IMR-90 (cell line): ENCODE results near the gene CT47C1. TPM values are rescaled to one million over a fixed set of nuclear protein-coding genes. Genes with fewer than 3 reads are reported as not detected.

Experiments
- ATAC-seq: fragments of 200-7000 bp; cut with Tn5 transposase; 2 replicates; pipeline ENCODE4 v1.9.1; 2020; ENCODE audit warnings: low read depth, mild to moderate bottlenecking, moderate library complexity
- BruUV-seq: library from RNA; stranded (reverse); fragments of 400-500 nt; replicated peaks from 2 replicates; lab custom pipeline; 2021; lab: Mats Ljungman, UMichigan
- CTCF ChIA-PET: fragments of 300-600 bp; formaldehyde crosslinking; extraction: SDS; loops from one replicate; lab custom pipeline; 2021; ENCODE audit warnings: antibody characterized with exemption; lab: Yijun Ruan, JAX
- POLR2A ChIA-PET: fragments of 300-600 bp; sonication (Branson Sonifier 250); formaldehyde crosslinking; loops from one replicate; lab custom pipeline; 2022; ENCODE audit warnings: antibody characterized with exemption; ENCODE audit not compliant: unreplicated experiment; lab: Charles Lee
- DNase-seq: peaks from one replicate; pipeline ENCODE4 v3.0.0; 2013
- H2AFZ ChIP-seq: replicated peaks from 2 replicates; pipeline ENCODE3; 2013; ENCODE audit warnings: low read length, mild to moderate bottlenecking; ENCODE audit not compliant: poor library complexity
- H2AK5ac ChIP-seq: 2 replicates; pipeline ENCODE4 v1.6.1; 2013; ENCODE audit warnings: low read depth, low read length, inconsistent platforms
- H2AK9ac ChIP-seq: replicated peaks from 2 replicates; pipeline ENCODE3; 2013; ENCODE audit warnings: mild to moderate bottlenecking, low read depth, low read length, moderate library complexity; ENCODE audit not compliant: poor library complexity
- H2BK120ac ChIP-seq: 2 replicates; pipeline ENCODE4 v1.6.1; 2013; ENCODE audit warnings: low read depth, low read length, inconsistent platforms
- H2BK15ac ChIP-seq: 3 replicates; pipeline ENCODE4 v1.6.1; 2013; ENCODE audit warnings: low read depth, low read length, inconsistent platforms
- H2BK20ac ChIP-seq: 2 replicates; pipeline ENCODE4 v1.6.1; 2013; ENCODE audit warnings: low read depth, mild to moderate bottlenecking, inconsistent platforms, low read length, moderate library complexity
- H2BK5ac ChIP-seq: 2 replicates; pipeline ENCODE4 v1.6.1; 2013; ENCODE audit warnings: mild to moderate bottlenecking, low read depth, low read length, inconsistent platforms; ENCODE audit not compliant: poor library complexity, severe bottlenecking
- H3K14ac ChIP-seq: replicated peaks from 2 replicates; pipeline ENCODE4 v1.6.1; 2013; ENCODE audit warnings: low read depth, low read length, inconsistent platforms
- H3K18ac ChIP-seq: 2 replicates; pipeline ENCODE4 v1.6.1; 2013; ENCODE audit warnings: low read depth, low read length, control low read depth
- H3K23ac ChIP-seq: 2 replicates; pipeline ENCODE4 v1.6.1; 2013; ENCODE audit warnings: low read depth, low read length, inconsistent platforms
- H3K27ac ChIP-seq: 2 replicates; pipeline ENCODE4 v1.5.1; 2013; ENCODE audit warnings: mild to moderate bottlenecking, control low read depth, low read length; ENCODE audit not compliant: insufficient read depth
- H3K27me3 ChIP-seq: 2 replicates; pipeline ENCODE4 v1.6.1; 2013; ENCODE audit warnings: low read length; ENCODE audit not compliant: control insufficient read depth, insufficient read depth
- H3K36me3 ChIP-seq: 2 replicates; pipeline ENCODE4 v1.6.1; 2013; ENCODE audit warnings: low read length, mixed read lengths; ENCODE audit not compliant: control insufficient read depth, insufficient read depth
- H3K4ac ChIP-seq: 2 replicates; pipeline ENCODE4 v1.6.1; 2013; ENCODE audit warnings: low read depth, low read length, inconsistent platforms
- H3K4me1 ChIP-seq: 2 replicates; pipeline ENCODE4 v1.6.1; 2013; ENCODE audit warnings: low read length, mixed read lengths; ENCODE audit not compliant: control insufficient read depth, insufficient read depth
- H3K4me2 ChIP-seq: 2 replicates; pipeline ENCODE4 v1.6.1; 2013; ENCODE audit warnings: low read depth, mild to moderate bottlenecking, control low read depth, low read length, moderate library complexity
- H3K4me3 ChIP-seq: 2 replicates; pipeline ENCODE4 v1.5.1; 2013; ENCODE audit warnings: low read depth, mild to moderate bottlenecking, control low read depth, low read length, moderate library complexity; ENCODE audit not compliant: insufficient read depth
- H3K56ac ChIP-seq: 2 replicates; pipeline ENCODE4 v1.6.1; 2013; ENCODE audit warnings: low read length, inconsistent platforms; ENCODE audit not compliant: insufficient read depth; ENCODE audit errors: extremely low read depth
- H3K79me1 ChIP-seq, 2 experiments: 2 replicates each; pipeline ENCODE4 v1.6.1; 2013; ENCODE audit warnings: low read length in 2 of 2, inconsistent platforms in 1 of 2, low read depth in 1 of 2
- H3K9ac ChIP-seq: 2 replicates; pipeline ENCODE4 v1.6.1; 2013; ENCODE audit warnings: low read depth, low read length, control low read depth
- H3K9me1 ChIP-seq: 2 replicates; pipeline ENCODE4 v1.6.1; 2013; ENCODE audit warnings: low read length, inconsistent platforms; ENCODE audit not compliant: insufficient read depth
- H3K9me3 ChIP-seq: 2 replicates; pipeline ENCODE4 v1.6.1; 2013; ENCODE audit warnings: low read length; ENCODE audit not compliant: control insufficient read depth, insufficient read depth
- H4K20me1 ChIP-seq: 2 replicates; pipeline ENCODE4 v1.6.1; 2013; ENCODE audit warnings: low read length, inconsistent platforms; ENCODE audit not compliant: insufficient read depth
- H4K5ac ChIP-seq: 2 replicates; pipeline ENCODE4 v1.6.1; 2013; ENCODE audit warnings: mild to moderate bottlenecking, low read depth, low read length, control low read depth
- H4K8ac ChIP-seq, 2 experiments: 2 replicates each; pipeline ENCODE4 v1.6.1; 2013; ENCODE audit warnings: low read depth in 2 of 2, low read length in 2 of 2, control low read depth in 1 of 2, inconsistent platforms in 1 of 2
- H4K91ac ChIP-seq: 2 replicates; pipeline ENCODE4 v1.6.1; 2013; ENCODE audit warnings: low read depth, low read length, inconsistent platforms; ENCODE audit not compliant: insufficient read depth
- BHLHE40 ChIP-seq: fragments of 150-350 bp; IDR thresholded peaks from 2 replicates; pipeline ENCODE4 v1.6.1; 2016; ENCODE audit warnings: mild to moderate bottlenecking, low read depth, low read length
- CEBPB ChIP-seq: IDR thresholded peaks from 2 replicates; pipeline ENCODE4 v1.6.1; 2012; ENCODE audit warnings: low read depth, low read length, improper control_type of control experiment
- CHD1 ChIP-seq: IDR thresholded peaks from 2 replicates; pipeline ENCODE4 v1.6.1; 2012; ENCODE audit warnings: low read depth, low read length, improper control_type of control experiment
- FOS ChIP-seq: fragments of 150-350 bp; IDR thresholded peaks from 2 replicates; pipeline ENCODE4 v1.6.1; 2016; ENCODE audit warnings: low read depth, low read length
- MAFK ChIP-seq: IDR thresholded peaks from 2 replicates; pipeline ENCODE4 v1.6.1; 2012; ENCODE audit warnings: low read depth, low read length, improper control_type of control experiment
- MAZ ChIP-seq: IDR thresholded peaks from 2 replicates; pipeline ENCODE4 v1.6.1; 2012; ENCODE audit warnings: low read depth, mild to moderate bottlenecking, low read length, improper control_type of control experiment, moderate library complexity, borderline replicate concordance
- MXI1 ChIP-seq: IDR thresholded peaks from 2 replicates; pipeline ENCODE4 v1.6.1; 2012; ENCODE audit warnings: low read depth, mild to moderate bottlenecking, low read length, moderate library complexity, borderline replicate concordance
- NFE2L2 ChIP-seq: fragments of 150-350 bp; IDR thresholded peaks from 2 replicates; pipeline ENCODE4 v1.6.1; 2016; ENCODE audit warnings: low read depth, mild to moderate bottlenecking, low read length
- POLR2A ChIP-seq: IDR thresholded peaks from 2 replicates; pipeline ENCODE4 v1.6.1; 2012; ENCODE audit warnings: mild to moderate bottlenecking, low read depth, low read length
- RAD21 ChIP-seq: IDR thresholded peaks from 2 replicates; pipeline ENCODE4 v1.6.1; 2012; ENCODE audit warnings: low read length, improper control_type of control experiment
- RCOR1 ChIP-seq: IDR thresholded peaks from 2 replicates; pipeline ENCODE4 v1.6.1; 2012; ENCODE audit warnings: mild to moderate bottlenecking, low read length, improper control_type of control experiment; ENCODE audit not compliant: insufficient replicate concordance
- RFX5 ChIP-seq: IDR thresholded peaks from 2 replicates; pipeline ENCODE4 v1.8.0; 2012; ENCODE audit warnings: low read depth, mild to moderate bottlenecking, low read length, moderate library complexity
- SMC3 ChIP-seq: fragments of 150-350 bp; IDR thresholded peaks from 2 replicates; pipeline ENCODE4 v1.6.1; 2016; ENCODE audit warnings: low read depth, mild to moderate bottlenecking, antibody characterized with exemption, low read length, moderate library complexity
- WGBS, 2 experiments: methylation state at CpG; one replicate each; pipeline versions ENCODE4 v1.1.5 to v1.1.7; 2013; ENCODE audit warnings: missing lambda C conversion rate in 2 of 2; ENCODE audit not compliant: insufficient read length in 1 of 2; ENCODE audit errors: extremely low coverage in 2 of 2; 5-methylcytosine and 5-hydroxymethylcytosine counted together
- dilution Hi-C: fragments of 300-500 bp; cut with HindIII; formaldehyde crosslinking; loops from one replicate; pipeline ENCODE4 v1.14.3; 2018; ENCODE audit warnings: low sequenced_read_pairs; ENCODE audit not compliant: unreplicated experiment
- in situ Hi-C: fragments of 300-500 bp; cut with MboI; formaldehyde crosslinking; loops from 3 replicates; pipeline ENCODE4 v1.14.3; 2019; ENCODE audit warnings: low sequenced_read_pairs, inconsistent platforms, mixed read lengths
- intact Hi-C: fragments of 100-400 bp; cut with micrococcal nuclease; formaldehyde crosslinking; loops from 2 replicates; pipeline ENCODE4 v1.10.0; 2022
- polyA plus RNA-seq, 3 experiments: library from polyadenylated mRNA; depleted of rRNA; stranded (reverse); fragments of >200 nt; gene quantifications; 2 replicates each; pipeline ENCODE4 v1.2.3, GENCODE V29; 2012; ENCODE audit warnings: low replicate concordance in 1 of 3
- total RNA-seq: library from RNA; depleted of rRNA; stranded (reverse); fragments of >200 nt; gene quantifications from 2 replicates; pipeline ENCODE4 v1.2.3, GENCODE V29; 2012
- TF ChIP-seq, protein P1 (sequence below): fragments of 150-350 bp; IDR thresholded peaks from 2 replicates; pipeline ENCODE4 v1.6.1; 2017; ENCODE audit warnings: mild to moderate bottlenecking, antibody characterized with exemption, low read length, low read depth
- TF ChIP-seq, protein P2 (sequence below): conservative IDR thresholded peaks from 2 replicates; pipeline ENCODE4 v1.5.1; 2012; ENCODE audit warnings: mild to moderate bottlenecking, low read depth, low read length, improper control_type of control experiment
- TF ChIP-seq, protein P3 (sequence below): fragments of 150-350 bp; IDR thresholded peaks from 2 replicates; pipeline ENCODE4 v1.6.1; 2016; ENCODE audit warnings: low read depth, mild to moderate bottlenecking, low read length, moderate library complexity, borderline replicate concordance

Gene CT47C1
- total and polyA plus RNA-seq, 2 of the 4 experiments (the other 2 are of a cell fraction): not detected

DNA sequence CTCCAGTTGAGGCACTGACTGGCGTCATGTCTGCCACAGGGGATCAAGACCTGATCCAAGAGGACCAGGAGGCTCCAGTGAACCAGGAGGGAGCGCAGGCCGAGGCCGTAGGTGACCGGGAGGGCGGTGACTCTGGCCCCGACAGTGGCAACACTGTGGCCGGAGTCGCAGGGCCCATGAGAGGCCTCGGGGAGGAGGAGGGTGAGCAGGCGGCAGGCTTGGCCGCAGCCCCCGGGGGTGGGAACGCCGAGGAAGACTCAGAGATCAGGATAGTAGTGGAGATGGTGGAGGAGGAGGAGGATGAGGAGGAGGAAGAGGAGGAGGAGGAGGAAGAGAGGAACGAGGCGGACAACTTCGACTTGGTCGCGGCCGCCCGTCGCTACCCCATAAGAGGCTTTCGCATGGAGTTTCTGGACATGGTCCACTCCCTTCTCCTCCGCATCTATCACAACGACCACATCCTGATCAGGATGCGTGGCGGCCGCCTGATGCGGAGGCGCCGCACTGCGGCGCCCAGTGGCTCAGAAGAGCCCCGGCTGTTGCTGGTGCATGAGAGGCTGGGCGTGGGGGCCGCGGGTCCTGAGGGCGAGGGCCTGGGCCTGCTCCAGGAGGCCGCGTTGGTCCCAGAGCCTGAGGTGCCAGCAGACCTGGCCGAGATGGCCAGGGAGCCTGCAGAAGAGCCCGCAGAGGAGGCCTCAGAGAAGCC, 560 bp downstream of the CT47C1 start:
- Histone ChIP-seq H3K4me2 (no peak overlapping the region), H2BK120ac (no peak overlapping the region), H3K14ac (no peak overlapping the region), H2AK9ac (no peak overlapping the region), H4K20me1 (no peaks in the 10 kb centered on the region), H3K4me1 (no peaks in the 10 kb centered on the region), H4K91ac (no peak overlapping the region), H4K8ac (no peak overlapping the region), H4K5ac (no peak overlapping the region), H3K9ac (no peak overlapping the region), H3K4ac (no peak overlapping the region), H2AK5ac (no peak overlapping the region), H3K27ac (no peak overlapping the region), H2BK5ac (no peak overlapping the region), H3K23ac (no peak overlapping the region), H3K4me3 (no peak overlapping the region), H3K56ac (no peak overlapping the region), H3K18ac (no peak overlapping the region), H2BK20ac (no peak overlapping the region), H3K9me3 (no peaks in the 10 kb centered on the region), H2BK15ac (no peak overlapping the region), H3K79me1 (no peaks in the 10 kb centered on the region), H3K36me3 (no peaks in the 10 kb centered on the region), H3K27me3 (peaks cover 2% of the 10 kb centered on the region; the same call in 1 of the 2 replicates), H2AFZ (no peak overlapping the region), H3K9me1 (no peaks in the 10 kb centered on the region)
- WGBS, 2 experiments: 74% methylated on average over 10 of the region's 43 CpGs; no CpG with 5 or more reads in 1 of the 2 experiments
- no peak for DNase-seq
- intact Hi-C loops: no loop called here
- ChIA-PET POLR2A (no interaction called here), CTCF (no interaction called here)
- in situ Hi-C loops: loop anchor here (5.0 kb wide), 1 partner anchor 226 kb away; no protein-coding TSS in a partner anchor
- dilution Hi-C loops: no loop called here
- TF ChIP-seq RAD21 (no peak), FOS (no peak), CHD1 (no peak), MAZ (no peak), NFE2L2 (no peak), BHLHE40 (no peak), CEBPB (no peak), RCOR1 (no peak), SMC3 (no peak), MXI1 (no peak), RFX5 (no peak), MAFK (no peak), POLR2A (no peak)
- TF ChIP-seq, protein P1, sequence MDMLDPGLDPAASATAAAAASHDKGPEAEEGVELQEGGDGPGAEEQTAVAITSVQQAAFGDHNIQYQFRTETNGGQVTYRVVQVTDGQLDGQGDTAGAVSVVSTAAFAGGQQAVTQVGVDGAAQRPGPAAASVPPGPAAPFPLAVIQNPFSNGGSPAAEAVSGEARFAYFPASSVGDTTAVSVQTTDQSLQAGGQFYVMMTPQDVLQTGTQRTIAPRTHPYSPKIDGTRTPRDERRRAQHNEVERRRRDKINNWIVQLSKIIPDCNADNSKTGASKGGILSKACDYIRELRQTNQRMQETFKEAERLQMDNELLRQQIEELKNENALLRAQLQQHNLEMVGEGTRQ: no peak
- TF ChIP-seq, protein P2, sequence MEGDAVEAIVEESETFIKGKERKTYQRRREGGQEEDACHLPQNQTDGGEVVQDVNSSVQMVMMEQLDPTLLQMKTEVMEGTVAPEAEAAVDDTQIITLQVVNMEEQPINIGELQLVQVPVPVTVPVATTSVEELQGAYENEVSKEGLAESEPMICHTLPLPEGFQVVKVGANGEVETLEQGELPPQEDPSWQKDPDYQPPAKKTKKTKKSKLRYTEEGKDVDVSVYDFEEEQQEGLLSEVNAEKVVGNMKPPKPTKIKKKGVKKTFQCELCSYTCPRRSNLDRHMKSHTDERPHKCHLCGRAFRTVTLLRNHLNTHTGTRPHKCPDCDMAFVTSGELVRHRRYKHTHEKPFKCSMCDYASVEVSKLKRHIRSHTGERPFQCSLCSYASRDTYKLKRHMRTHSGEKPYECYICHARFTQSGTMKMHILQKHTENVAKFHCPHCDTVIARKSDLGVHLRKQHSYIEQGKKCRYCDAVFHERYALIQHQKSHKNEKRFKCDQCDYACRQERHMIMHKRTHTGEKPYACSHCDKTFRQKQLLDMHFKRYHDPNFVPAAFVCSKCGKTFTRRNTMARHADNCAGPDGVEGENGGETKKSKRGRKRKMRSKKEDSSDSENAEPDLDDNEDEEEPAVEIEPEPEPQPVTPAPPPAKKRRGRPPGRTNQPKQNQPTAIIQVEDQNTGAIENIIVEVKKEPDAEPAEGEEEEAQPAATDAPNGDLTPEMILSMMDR: no peak
- TF ChIP-seq, protein P3, sequence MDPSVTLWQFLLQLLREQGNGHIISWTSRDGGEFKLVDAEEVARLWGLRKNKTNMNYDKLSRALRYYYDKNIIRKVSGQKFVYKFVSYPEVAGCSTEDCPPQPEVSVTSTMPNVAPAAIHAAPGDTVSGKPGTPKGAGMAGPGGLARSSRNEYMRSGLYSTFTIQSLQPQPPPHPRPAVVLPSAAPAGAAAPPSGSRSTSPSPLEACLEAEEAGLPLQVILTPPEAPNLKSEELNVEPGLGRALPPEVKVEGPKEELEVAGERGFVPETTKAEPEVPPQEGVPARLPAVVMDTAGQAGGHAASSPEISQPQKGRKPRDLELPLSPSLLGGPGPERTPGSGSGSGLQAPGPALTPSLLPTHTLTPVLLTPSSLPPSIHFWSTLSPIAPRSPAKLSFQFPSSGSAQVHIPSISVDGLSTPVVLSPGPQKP: no peak
- no TSS peak for BruUV-seq
- ATAC-seq: no peak
